Fibroblast of skin of back (primary cell): ENCODE results near the gene ATRIP.

Experiments used
- DNase-seq: peaks from one replicate; pipeline ENCODE4 v3.0.0-alpha.2; 2013

The ATRIP gene

DNA sequence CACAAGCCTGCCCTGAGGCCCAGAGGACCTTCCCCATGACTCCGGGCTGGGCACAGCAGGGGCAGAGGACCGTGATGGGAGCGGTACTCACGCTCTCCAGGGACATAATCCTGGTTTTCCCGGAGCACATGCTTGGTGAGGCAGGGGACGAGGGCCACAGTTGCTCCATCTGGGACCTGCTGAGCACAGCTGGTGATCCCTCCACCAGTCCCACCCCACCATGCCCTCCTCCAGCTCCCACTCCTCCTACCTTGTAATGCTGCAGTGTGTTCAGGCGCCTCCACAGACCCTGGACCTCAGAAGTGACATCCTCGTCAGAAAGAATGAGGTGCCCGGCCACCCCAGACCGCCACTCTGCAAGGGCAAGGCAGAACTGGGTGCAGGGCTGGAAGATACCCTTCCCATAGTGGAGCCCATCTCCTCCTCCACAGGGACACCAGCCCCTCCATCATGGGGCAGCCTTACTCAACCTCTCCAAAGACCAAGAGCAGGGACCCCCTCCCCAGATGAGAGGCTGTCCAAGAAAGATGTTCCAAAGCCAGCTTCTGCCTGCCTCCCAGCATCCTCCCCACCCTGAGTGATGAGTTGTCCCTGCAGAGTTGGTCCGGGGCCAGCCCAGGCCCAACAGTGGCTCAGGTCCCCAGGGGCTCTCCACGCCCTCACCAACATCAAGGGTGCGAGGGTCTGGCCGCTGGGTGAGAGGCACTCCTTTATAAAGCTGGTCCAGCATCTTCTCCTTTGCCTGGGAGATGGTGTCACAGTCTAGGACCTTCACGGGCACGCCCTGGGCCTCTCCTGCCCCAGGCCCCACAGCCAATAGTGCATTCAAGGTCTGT is 36.1 kb upstream of the ATRIP start:
- DNase-seq = no peak

GRCh38 chr3:48411041-48411588 is 35.4 kb upstream of the ATRIP start:
- DNase-seq = no peak

DNA sequence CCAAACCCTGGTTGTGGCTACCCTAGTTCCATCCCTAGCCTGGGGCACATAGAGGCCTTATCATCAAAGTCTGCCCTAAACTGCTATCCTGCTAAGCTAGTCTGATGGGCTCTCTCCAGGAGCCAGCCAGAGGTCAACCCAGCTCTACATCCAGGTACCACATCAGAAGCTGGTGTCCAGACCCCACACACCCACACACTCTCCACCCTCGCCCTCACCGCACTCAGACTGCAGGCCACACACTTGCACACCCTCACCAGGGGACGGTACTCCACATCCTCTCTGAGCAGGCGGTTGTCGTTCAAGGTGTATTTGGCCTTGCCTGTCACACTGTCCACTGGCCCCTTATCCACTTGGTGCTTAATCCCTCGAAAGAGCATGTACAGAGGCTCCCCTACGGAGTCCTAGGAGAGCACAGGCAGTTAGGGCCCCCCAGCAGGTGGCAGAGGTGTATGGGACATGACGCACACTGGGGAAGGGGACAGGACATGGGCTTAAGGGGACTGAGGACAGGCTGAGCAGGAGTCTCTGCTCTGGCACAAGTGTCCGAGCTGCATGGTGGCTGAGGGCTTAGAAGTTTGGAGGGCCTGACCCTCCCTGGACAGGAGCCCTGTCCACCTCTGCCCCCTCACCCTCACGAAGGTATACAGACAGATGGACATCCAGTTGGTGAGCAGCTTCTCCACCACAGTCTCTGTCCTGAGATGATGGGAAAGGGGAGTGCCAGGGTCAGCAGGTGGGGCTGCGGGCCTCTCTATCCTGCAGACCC is 34.7 kb upstream of the ATRIP start:
- no peak for DNase-seq

- no peak for DNase-seq
These were observed 34.0 kb upstream of the ATRIP start for GRCh38 chr3:48412375-48413001.

GRCh38 chr3:48413086-48413485 is 33.5 kb upstream of the ATRIP start:
- no peak for DNase-seq

- no peak for DNase-seq
These were observed 32.9 kb upstream of the ATRIP start for GRCh38 chr3:48413611-48414010.

- no peak for DNase-seq
These were observed 31.9 kb upstream of the ATRIP start for GRCh38 chr3:48414376-48415250.

GRCh38 chr3:48415251-48415953 is 31.1 kb upstream of the ATRIP start:
- no peak for DNase-seq

DNA sequence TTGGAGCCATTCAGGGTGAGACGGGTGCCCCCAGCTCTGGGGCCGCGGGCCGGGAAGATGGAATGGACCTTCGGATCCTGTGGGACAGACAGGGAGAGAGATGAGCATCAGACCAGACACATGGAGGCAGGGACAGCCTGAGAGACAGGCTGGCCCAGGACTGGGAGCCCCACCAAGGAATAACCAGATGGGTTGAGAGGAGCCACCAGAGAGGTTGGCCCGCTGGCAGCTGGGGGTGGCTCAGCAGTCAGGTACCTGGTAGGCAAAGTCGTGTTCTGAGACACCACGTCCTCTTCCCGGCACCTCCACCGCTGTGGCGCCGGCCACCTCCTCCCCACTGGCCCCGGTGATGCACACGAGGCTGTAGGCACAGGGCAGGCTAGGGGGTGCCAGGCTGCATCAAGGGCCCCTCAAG is 30.4 kb upstream of the ATRIP start:
- no peak for DNase-seq

DNA sequence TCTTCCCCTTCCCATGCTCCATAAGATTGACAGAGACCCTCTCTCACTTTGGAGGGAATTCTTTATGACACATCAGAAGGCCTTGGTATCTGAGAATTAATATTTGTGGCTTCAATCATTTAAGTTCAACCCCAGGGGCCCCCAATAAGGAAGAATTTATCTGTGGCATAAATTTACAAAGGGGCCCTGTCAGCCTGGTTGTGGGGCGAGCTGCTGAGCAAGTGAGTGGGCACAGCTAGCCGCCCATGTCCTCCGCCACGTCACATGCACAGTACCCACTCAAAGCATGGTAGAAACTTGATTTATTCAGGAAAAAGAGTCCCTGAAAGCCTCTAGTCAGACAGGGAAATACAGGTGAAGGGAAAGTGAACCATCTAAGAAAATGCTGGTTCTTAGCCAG is 30.0 kb upstream of the ATRIP start:
- no peak for DNase-seq

DNA sequence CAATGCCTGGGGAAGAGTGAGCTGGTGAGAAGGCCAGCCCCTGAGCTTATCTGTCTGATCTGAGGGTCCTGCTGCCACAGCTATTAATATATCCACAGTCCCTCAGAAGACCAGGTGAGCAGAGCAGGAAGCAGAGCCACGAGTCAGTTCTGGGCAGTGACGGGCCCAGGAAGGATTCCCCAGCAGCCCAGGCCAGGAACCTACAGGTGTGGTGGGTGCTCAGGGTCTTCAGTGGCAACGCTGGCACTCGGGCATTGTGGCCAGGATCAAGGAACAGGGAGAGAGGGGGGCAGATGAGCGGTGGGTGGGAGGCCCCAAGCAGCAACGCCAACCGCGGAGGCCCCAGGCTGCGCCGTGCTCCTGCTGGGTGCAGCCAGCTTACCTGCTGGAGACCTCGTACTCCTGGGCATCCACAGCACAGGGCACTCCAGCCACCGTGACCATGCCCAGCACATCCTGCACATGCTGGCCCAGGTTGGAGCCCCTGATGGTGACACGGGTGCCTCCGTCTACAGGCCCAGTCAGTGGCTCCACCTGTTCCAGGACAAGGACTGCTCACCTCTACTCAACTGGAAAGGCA is 28.9 kb upstream of the ATRIP start:
- DNase-seq = no peak

DNA sequence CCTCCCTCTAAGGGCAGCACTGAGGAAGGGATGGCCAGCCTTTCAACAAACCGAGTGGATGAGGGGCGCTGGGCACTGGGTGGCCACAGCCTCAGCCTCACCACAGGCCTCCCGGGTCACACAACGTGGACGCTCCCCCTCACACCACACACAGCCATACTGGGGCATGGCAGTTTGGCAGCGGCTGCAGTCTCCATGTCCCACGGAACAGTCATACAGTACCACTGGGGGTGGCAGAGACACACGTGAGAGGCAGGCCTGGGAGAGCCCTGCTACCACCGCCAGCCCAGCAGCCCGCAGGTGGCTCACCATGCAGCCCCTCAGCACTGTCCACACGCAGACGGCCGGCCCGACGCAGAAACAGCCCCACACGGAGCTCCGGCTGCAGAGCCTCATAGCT is 28.4 kb upstream of the ATRIP start:
- DNase-seq = no peak

- DNase-seq = no peak
These were observed 27.9 kb upstream of the ATRIP start for GRCh38 chr3:48418651-48419050.

- no peak for DNase-seq
These were observed 27.4 kb upstream of the ATRIP start for GRCh38 chr3:48419149-48419548.

- no peak for DNase-seq
These were observed 26.9 kb upstream of the ATRIP start for GRCh38 chr3:48419597-48419996.

DNA sequence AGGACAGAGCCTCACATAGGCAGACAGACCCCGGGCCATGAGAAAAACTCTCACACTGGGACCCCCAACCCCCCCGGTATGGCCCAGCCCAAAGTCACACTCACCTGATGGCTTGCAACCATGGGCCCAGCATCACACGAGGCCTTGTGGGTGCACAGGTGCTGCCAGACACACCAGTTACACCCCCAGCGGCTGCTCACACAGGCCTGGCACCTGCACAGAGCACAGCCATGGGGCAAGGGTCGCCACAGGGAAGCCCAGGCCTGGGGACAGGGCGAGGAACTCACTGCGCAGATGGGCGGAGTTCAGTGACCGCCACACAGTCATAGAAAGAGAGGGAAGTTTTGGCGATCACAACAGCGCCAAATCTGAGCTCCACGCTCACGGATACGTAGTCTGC is 26.0 kb upstream of the ATRIP start:
- no peak for DNase-seq

GRCh38 chr3:48422272-48422671 is 24.3 kb upstream of the ATRIP start:
- no peak for DNase-seq

GRCh38 chr3:48422681-48423080 is 23.9 kb upstream of the ATRIP start:
- no peak for DNase-seq

GRCh38 chr3:48423241-48423882 is 23.2 kb upstream of the ATRIP start:
- no peak for DNase-seq

DNA sequence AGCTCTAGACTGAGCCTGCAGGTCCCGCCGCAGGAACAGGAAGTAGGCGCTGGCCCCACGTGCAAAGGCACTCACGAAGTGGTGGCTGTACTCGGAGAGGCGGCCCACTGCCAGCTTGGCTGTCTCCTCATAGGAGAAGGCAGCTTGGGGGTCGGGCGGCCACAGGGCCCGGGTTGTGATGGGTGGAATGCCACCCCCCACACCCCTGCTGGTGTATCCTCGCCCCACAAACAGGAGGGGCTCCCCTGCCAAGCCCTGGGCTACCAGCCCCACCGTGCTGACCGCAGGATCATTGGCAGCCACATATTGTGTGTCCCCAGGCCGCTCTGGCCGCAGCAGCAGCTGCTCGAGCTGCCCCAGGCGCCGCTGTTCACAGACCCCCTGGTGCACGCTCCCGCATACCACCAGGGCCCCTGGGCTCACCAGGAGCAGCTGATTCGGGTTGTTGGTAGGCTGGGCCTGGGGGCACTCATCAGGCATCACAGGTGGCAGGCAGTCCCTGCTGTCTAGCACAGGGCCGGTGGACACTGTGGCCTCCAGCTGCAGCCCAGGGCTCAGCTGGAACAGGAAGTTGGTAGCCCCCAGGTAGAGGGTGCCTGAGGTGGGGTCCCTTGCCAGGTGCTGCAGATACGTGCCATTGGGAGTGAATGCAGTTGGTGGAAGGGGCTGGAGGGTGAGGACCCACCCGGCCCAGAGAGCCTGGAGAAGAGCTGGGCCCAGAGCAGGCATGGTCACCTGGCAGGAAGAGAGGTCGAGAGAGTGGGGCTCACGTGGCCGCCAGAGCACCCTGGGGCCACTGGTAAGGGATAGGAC is 22.4 kb upstream of the ATRIP start:
- DNase-seq = no peak
